ENCODE results near the gene NPTXR.

The NPTXR gene

GRCh38 chr22:38843657-38844314 lies at the start of gene NPTXR:
Gene NPTXR, minus strand, starts transcription at chr22:38844028.
- H3K27me3 Mint-ChIP-seq: peaks cover 34% of the 10 kb centered on the region
- no peaks in the 10 kb centered on the region for H3K36me3 Mint-ChIP-seq (ENCODE audit: low read depth)
- no peaks in the 10 kb centered on the region for H3K9me3 Mint-ChIP-seq
- peak within 1 kb of the TSS; percentile 65 for H3K27ac Mint-ChIP-seq
- peak within 1 kb of the TSS; percentile 84 for H3K4me3 Mint-ChIP-seq
- H3K4me1 Mint-ChIP-seq (ENCODE audit: low read depth): peaks cover 15% of the 10 kb centered on the region

GRCh38 chr22:38891256-38891655 lies 47.4 kb upstream of the NPTXR start:
- Mint-ChIP-seq H3K36me3 (ENCODE audit: low read depth) (no peaks in the 10 kb centered on the region), H3K9me3 (no peaks in the 10 kb centered on the region), H3K4me1 (ENCODE audit: low read depth) (peaks cover 6% of the 10 kb centered on the region), H3K27ac (no peak overlapping the region), H3K4me3 (no peak overlapping the region), H3K27me3 (peaks cover 49% of the 10 kb centered on the region)

GRCh38 chr22:38890377-38890776 lies 46.5 kb upstream of the NPTXR start:
- H3K27ac Mint-ChIP-seq: no peak overlapping the region
- no peak overlapping the region for H3K4me3 Mint-ChIP-seq

GRCh38 chr22:38886333-38886732 lies 42.5 kb upstream of the NPTXR start:
- Mint-ChIP-seq H3K4me1 (ENCODE audit: low read depth) (peaks cover 24% of the 10 kb centered on the region), H3K27me3 (peaks cover 20% of the 10 kb centered on the region), H3K36me3 (ENCODE audit: low read depth) (no peaks in the 10 kb centered on the region), H3K9me3 (no peaks in the 10 kb centered on the region), H3K4me3 (no peak overlapping the region), H3K27ac (no peak overlapping the region)

More at GRCh38 chr22:38890377-38890776, 46.5 kb upstream of the NPTXR start:
- no peaks in the 10 kb centered on the region for H3K9me3 Mint-ChIP-seq
- no peaks in the 10 kb centered on the region for H3K36me3 Mint-ChIP-seq (ENCODE audit: low read depth)
- H3K4me1 Mint-ChIP-seq (ENCODE audit: low read depth): peaks cover 7% of the 10 kb centered on the region
- peaks cover 46% of the 10 kb centered on the region for H3K27me3 Mint-ChIP-seq

- H3K4me1 Mint-ChIP-seq (ENCODE audit: low read depth): peaks cover 24% of the 10 kb centered on the region
- H3K36me3 Mint-ChIP-seq (ENCODE audit: low read depth): no peaks in the 10 kb centered on the region
- no peaks in the 10 kb centered on the region for H3K9me3 Mint-ChIP-seq
- no peak overlapping the region for H3K4me3 Mint-ChIP-seq
- peaks cover 7% of the 10 kb centered on the region for H3K27me3 Mint-ChIP-seq
- H3K27ac Mint-ChIP-seq: no peak overlapping the region
Measured at GRCh38 chr22:38882972-38883622, 39.3 kb upstream of the NPTXR start.

GRCh38 chr22:38881997-38882879 lies 38.4 kb upstream of the NPTXR start:
- Mint-ChIP-seq H3K4me3 (no peak overlapping the region), H3K27me3 (peaks cover 6% of the 10 kb centered on the region), H3K27ac (no peak overlapping the region), H3K4me1 (ENCODE audit: low read depth) (peaks cover 24% of the 10 kb centered on the region), H3K36me3 (ENCODE audit: low read depth) (no peaks in the 10 kb centered on the region), H3K9me3 (no peaks in the 10 kb centered on the region)

- H3K27ac Mint-ChIP-seq: no peak overlapping the region
- H3K27me3 Mint-ChIP-seq: peaks cover 6% of the 10 kb centered on the region
- no peak overlapping the region for H3K4me3 Mint-ChIP-seq
- no peaks in the 10 kb centered on the region for H3K36me3 Mint-ChIP-seq (ENCODE audit: low read depth)
- H3K9me3 Mint-ChIP-seq: no peaks in the 10 kb centered on the region
- peaks cover 20% of the 10 kb centered on the region for H3K4me1 Mint-ChIP-seq (ENCODE audit: low read depth)
Measured at GRCh38 chr22:38881464-38881871, 37.6 kb upstream of the NPTXR start.

GRCh38 chr22:38879961-38880360 lies 36.1 kb upstream of the NPTXR start:
- H3K27ac Mint-ChIP-seq: no peak overlapping the region
- H3K4me3 Mint-ChIP-seq: no peak overlapping the region
- H3K4me1 Mint-ChIP-seq (ENCODE audit: low read depth): peaks cover 20% of the 10 kb centered on the region
- no peaks in the 10 kb centered on the region for H3K9me3 Mint-ChIP-seq
- H3K36me3 Mint-ChIP-seq (ENCODE audit: low read depth): no peaks in the 10 kb centered on the region
- H3K27me3 Mint-ChIP-seq: peaks cover 6% of the 10 kb centered on the region

GRCh38 chr22:38879108-38879729 lies 35.4 kb upstream of the NPTXR start:
- Mint-ChIP-seq H3K9me3 (no peaks in the 10 kb centered on the region), H3K27me3 (peaks cover 6% of the 10 kb centered on the region), H3K4me1 (ENCODE audit: low read depth) (peaks cover 27% of the 10 kb centered on the region), H3K4me3 (no peak overlapping the region), H3K36me3 (ENCODE audit: low read depth) (no peaks in the 10 kb centered on the region), H3K27ac (no peak overlapping the region)

- Mint-ChIP-seq H3K9me3 (no peaks in the 10 kb centered on the region), H3K27me3 (peaks cover 6% of the 10 kb centered on the region), H3K4me1 (ENCODE audit: low read depth) (peaks cover 33% of the 10 kb centered on the region), H3K27ac (no peak overlapping the region), H3K4me3 (no peak overlapping the region), H3K36me3 (ENCODE audit: low read depth) (no peaks in the 10 kb centered on the region)
Measured at GRCh38 chr22:38878001-38878400, 34.2 kb upstream of the NPTXR start.

GRCh38 chr22:38874529-38875222 lies 30.8 kb upstream of the NPTXR start:
- Mint-ChIP-seq H3K9me3 (no peaks in the 10 kb centered on the region), H3K27ac (peak overlapping the region; percentile 71), H3K27me3 (peaks cover 4% of the 10 kb centered on the region), H3K4me3 (no peak overlapping the region), H3K4me1 (ENCODE audit: low read depth) (peaks cover 44% of the 10 kb centered on the region), H3K36me3 (ENCODE audit: low read depth) (peaks cover 15% of the 10 kb centered on the region)

- peaks cover 4% of the 10 kb centered on the region for H3K27me3 Mint-ChIP-seq
- H3K4me3 Mint-ChIP-seq: peak overlapping the region; percentile 87
- peak overlapping the region; percentile 71 for H3K27ac Mint-ChIP-seq
- H3K36me3 Mint-ChIP-seq (ENCODE audit: low read depth): peaks cover 23% of the 10 kb centered on the region
- peaks cover 54% of the 10 kb centered on the region for H3K4me1 Mint-ChIP-seq (ENCODE audit: low read depth)
- no peaks in the 10 kb centered on the region for H3K9me3 Mint-ChIP-seq
Measured at GRCh38 chr22:38873469-38874411, 29.9 kb upstream of the NPTXR start.

GRCh38 chr22:38872831-38873248 lies 29.0 kb upstream of the NPTXR start:
- peaks cover 61% of the 10 kb centered on the region for H3K4me1 Mint-ChIP-seq (ENCODE audit: low read depth)
- H3K27ac Mint-ChIP-seq: peak overlapping the region; percentile 49
- peak overlapping the region; percentile 87 for H3K4me3 Mint-ChIP-seq

More at GRCh38 chr22:38872831-38873248, 29.0 kb upstream of the NPTXR start:
- Mint-ChIP-seq H3K9me3 (no peaks in the 10 kb centered on the region), H3K36me3 (ENCODE audit: low read depth) (peaks cover 31% of the 10 kb centered on the region), H3K27me3 (no peaks in the 10 kb centered on the region)

Data from stimulated activated naive CD8-positive, alpha-beta T cell treated with anti-CD3 and anti-CD28 coated beads, Interleukin-15, Interleukin-2, amounts not matched to agents 100 ng/mL and 50 ng/mL, for 24 hours (primary cell).